ENCODE measurements around the gene NXF3. TPM values are rescaled to one million over a fixed set of nuclear protein-coding genes. Genes with fewer than 3 reads are reported as not detected.
A peak's percentile ranks its signal among the peaks of the same experiment; 100 is the strongest.

The NXF3 gene
- total RNA-seq, 1 experiment from 2014 or later = not detected

DNA sequence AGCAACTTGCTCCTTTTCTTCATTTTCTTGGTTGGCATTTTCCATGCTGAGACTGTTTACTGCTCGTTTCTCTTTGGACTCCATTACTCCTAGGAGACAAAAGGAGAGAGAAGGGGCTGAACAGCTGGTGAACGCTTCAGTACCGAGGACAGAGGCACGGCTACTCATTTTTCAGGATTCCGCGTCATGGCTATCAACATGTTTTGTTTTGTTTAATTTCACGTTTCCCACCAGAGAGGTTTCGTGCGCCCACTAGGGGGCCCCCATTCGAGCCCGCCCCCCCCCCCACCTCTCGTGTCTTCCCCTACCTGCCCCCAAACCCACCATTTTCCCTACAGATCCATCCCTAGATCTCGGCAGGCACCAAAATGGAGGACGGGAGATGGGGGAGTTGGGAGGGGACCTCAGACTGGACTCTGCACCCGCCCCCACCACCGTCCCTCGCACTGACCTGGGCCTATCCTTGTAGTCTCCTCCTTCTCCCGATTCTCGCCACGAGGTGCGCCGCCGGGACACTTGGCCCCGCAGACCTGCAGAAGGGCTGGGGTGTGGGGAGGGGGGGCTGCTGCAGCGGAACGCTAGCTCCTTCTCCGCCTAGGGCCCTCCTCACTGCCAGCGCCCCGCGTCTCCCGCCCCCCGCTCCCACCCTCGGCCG is 29.6 kb downstream of the NXF3 start:
- Histone ChIP-seq H3K79me1 (ENCODE audit: insufficient read depth, low read depth, low read length, poor library complexity, severe bottlenecking) (no peaks in the 10 kb centered on the region), H2AFZ (ENCODE audit: low read length) (no peak overlapping the region), H2BK12ac (ENCODE audit: insufficient read length, low read depth, low read length) (no peak overlapping the region), H3K4me1 (ENCODE audit: insufficient read depth, low read length) (no peaks in the 10 kb centered on the region), H3K23ac (ENCODE audit: insufficient read length, low read depth, low read length) (no peak overlapping the region), H2BK20ac (ENCODE audit: low read depth, low read length, poor library complexity, severe bottlenecking) (no peak overlapping the region), H4K5ac (ENCODE audit: insufficient read length, low read depth, low read length) (no peak overlapping the region), H3K4ac (ENCODE audit: low read depth, low read length) (no peak overlapping the region), H3K23me2 (ENCODE audit: insufficient read length, low read depth, low read length, poor library complexity, severe bottlenecking) (no peaks in the 10 kb centered on the region), H4K91ac (ENCODE audit: insufficient read length, low read depth, low read length) (no peak overlapping the region), H3K27ac (ENCODE audit: insufficient read length, low read depth, low read length) (no peak overlapping the region), H3K18ac (ENCODE audit: insufficient read length, low read depth, low read length) (peak overlapping the region; percentile 84), H3K27me3 (ENCODE audit: insufficient read depth, low read length) (no peaks in the 10 kb centered on the region), H3K4me2 (ENCODE audit: insufficient read depth, insufficient read length, low read length) (peak overlapping the region; percentile 42), H2BK120ac (ENCODE audit: low read depth, low read length, poor library complexity, severe bottlenecking) (no peak overlapping the region), H3T11ph (ENCODE audit: low read length) (no peak overlapping the region), H2AK5ac (ENCODE audit: insufficient read length, low read length) (no peak overlapping the region), H3K79me2 (ENCODE audit: insufficient read depth, low read length) (no peaks in the 10 kb centered on the region), H4K20me1 (ENCODE audit: control insufficient read depth, insufficient read depth, insufficient read length) (no peaks in the 10 kb centered on the region), H3K14ac (ENCODE audit: insufficient read depth, low read length) (peak overlapping the region; percentile 75; the same call in 1 of the 2 replicates), H3K9ac (ENCODE audit: extremely low read depth, insufficient read length, low read length) (peak overlapping the region; percentile 65), H3K9me3 (ENCODE audit: control insufficient read depth, low read depth, low read length) (peaks cover 10% of the 10 kb centered on the region), H3K56ac (ENCODE audit: insufficient read length, low read depth, low read length) (no peak overlapping the region), H4K8ac (replicated peaks; ENCODE audit: insufficient read length, low read depth, low read length) (no peak overlapping the region), H2BK5ac (ENCODE audit: insufficient read length, low read length) (no peak overlapping the region), H2BK15ac (ENCODE audit: low read depth, low read length) (no peak overlapping the region)
- TF ChIP-seq, protein P1, sequence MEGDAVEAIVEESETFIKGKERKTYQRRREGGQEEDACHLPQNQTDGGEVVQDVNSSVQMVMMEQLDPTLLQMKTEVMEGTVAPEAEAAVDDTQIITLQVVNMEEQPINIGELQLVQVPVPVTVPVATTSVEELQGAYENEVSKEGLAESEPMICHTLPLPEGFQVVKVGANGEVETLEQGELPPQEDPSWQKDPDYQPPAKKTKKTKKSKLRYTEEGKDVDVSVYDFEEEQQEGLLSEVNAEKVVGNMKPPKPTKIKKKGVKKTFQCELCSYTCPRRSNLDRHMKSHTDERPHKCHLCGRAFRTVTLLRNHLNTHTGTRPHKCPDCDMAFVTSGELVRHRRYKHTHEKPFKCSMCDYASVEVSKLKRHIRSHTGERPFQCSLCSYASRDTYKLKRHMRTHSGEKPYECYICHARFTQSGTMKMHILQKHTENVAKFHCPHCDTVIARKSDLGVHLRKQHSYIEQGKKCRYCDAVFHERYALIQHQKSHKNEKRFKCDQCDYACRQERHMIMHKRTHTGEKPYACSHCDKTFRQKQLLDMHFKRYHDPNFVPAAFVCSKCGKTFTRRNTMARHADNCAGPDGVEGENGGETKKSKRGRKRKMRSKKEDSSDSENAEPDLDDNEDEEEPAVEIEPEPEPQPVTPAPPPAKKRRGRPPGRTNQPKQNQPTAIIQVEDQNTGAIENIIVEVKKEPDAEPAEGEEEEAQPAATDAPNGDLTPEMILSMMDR (conservative IDR thresholded peaks at IDR 0.05) = peak; percentile 29; the same call in 1 of the 3 replicates
- Mint-ChIP-seq H3K27me3 (ENCODE audit: low read depth) (0 out of 2 replicates have a peak, but pooled peaks cover 2% of the 10 kb centered on the region), H3K27ac (peak overlapping the region in 1 of 3 experiments; percentile 57; a peak in 3 of 7 replicates), H3K36me3 (ENCODE audit: insufficient read depth in 1 of 3, low read depth in 3 of 3) (peaks cover 0 to 11% (median 5%) of the 10 kb centered on the region in 3 experiments; a peak in 5 of 7 replicates), H3K4me1 (peaks cover 0 to 3% of the 10 kb centered on the region in 2 experiments; a peak in 2 of 4 replicates), H3K9me3 (peaks cover 36 to 56% of the 10 kb centered on the region in 2 experiments), H3K4me3 (peak overlapping the region; percentile 76 to 83)
- DNase-seq = peak; percentile 53
- no CpG with 5 or more reads among the region's 34 CpGs for WGBS (ENCODE audit: extremely low coverage, insufficient read length, low lambda C conversion rate)
